WTC11 (cell line): Measurements from ENCODE around the gene CELSR1.

Experiments
- ATF2 ChIP-seq: sonication (generic); formaldehyde crosslinking; IDR thresholded peaks from 2 replicates; pipeline ENCODE4 v1.8.1; 2022; ENCODE audit warnings: low read depth, missing genetic modification reagents, borderline replicate concordance
- CBFB ChIP-seq: sonication (generic); formaldehyde crosslinking; IDR thresholded peaks from 2 replicates; pipeline ENCODE4 v1.8.1; 2022; ENCODE audit warnings: mild to moderate bottlenecking, low read depth, missing genetic modification reagents
- CTCF ChIP-seq: fragments of 200-600 bp; IDR thresholded peaks from 2 replicates; pipeline ENCODE4 v1.8.0; 2022; ENCODE audit warnings: antibody characterized with exemption
- HMGXB4 ChIP-seq: sonication (generic); formaldehyde crosslinking; IDR thresholded peaks from 2 replicates; pipeline ENCODE4 v1.8.1; 2023; ENCODE audit warnings: mild to moderate bottlenecking, moderate library complexity, missing genetic modification reagents
- ZNF671 ChIP-seq: fragments of 250-450 bp; sonication (Bioruptor Pico); IDR thresholded peaks from 2 replicates; pipeline ENCODE4 v1.8.0; 2021; ENCODE audit warnings: mild to moderate bottlenecking

DNA sequence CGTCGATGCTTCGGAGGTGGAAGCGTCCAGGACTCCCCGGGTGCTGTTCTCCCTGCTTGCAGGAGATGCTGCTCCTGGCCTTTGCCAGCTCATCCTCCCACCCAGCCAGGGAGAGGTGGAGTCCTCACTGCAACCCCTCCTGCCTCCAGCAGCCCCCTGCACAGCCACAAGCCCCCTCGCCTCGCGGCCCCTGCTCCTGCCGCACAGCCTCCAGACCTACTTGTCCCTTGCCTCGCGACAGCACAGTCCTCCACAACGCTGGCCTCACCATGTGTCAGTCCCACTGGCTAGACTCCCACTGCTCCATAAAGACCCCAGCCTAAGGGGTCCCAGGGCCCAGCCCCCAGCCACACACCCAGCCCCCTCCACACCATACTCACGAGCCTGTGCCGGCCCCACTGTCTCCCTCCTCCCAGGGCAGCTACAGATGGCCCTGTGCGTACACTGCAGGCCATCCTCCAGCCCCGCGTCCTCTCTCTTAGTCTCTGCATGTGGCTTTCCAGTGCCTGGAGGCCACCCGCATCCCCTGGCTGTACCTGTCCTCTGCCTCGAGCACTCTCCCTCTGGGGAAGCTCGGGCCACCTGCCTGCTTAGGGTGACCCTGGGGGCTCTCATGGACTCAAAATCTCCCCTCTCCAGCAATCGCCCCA lies 91.5 kb downstream of the CELSR1 start:
- TF ChIP-seq CTCF: no peak
- TF ChIP-seq ZNF671: no peak
- no peak for TF ChIP-seq ATF2 (CRISPR knock-in tag)
- no peak for TF ChIP-seq CBFB
- no peak for TF ChIP-seq HMGXB4 (CRISPR knock-in tag)
